HEK293 (cell line): ENCODE results near the gene FBXO34.

ENCODE experiments used
- CTCF ChIA-PET: fragments of 350-600 bp; formaldehyde crosslinking; extraction: SDS; loops from one replicate; lab custom pipeline; 2021; ENCODE audit warnings: antibody characterized with exemption; lab: Yijun Ruan, JAX
- POLR2A ChIA-PET: fragments of 300-600 bp; formaldehyde crosslinking; extraction: SDS; loops from one replicate; lab custom pipeline; 2020; ENCODE audit warnings: antibody characterized with exemption, inconsistent platforms; lab: Yijun Ruan, JAX
- H3K27ac ChIP-seq: fragments of 200-500 bp; sonication (Bioruptor generic); 2 replicates; pipeline ENCODE4 v1.5.1; 2014; ENCODE audit warnings: low read depth, low read length, control low read depth, inconsistent platforms; ENCODE audit errors: extremely low read depth
- H3K36me3 ChIP-seq, 2 experiments: fragments of 200-500 bp in 1 of 2; sonication (Bioruptor generic) in 1 of 2; 1 replicate in 1 of 2; 2 replicates in 1 of 2; pipeline ENCODE4 v1.5.1; 2014 to 2017; ENCODE audit warnings: inconsistent platforms in 2 of 2, low read length in 2 of 2; ENCODE audit not compliant: control insufficient read depth in 2 of 2, insufficient read depth in 1 of 2
- H3K4me1 ChIP-seq: fragments of 200-500 bp; sonication (Bioruptor generic); 2 replicates; pipeline ENCODE4 v1.5.1; 2014; ENCODE audit warnings: mild to moderate bottlenecking, low read length, inconsistent platforms; ENCODE audit not compliant: control insufficient read depth, insufficient read depth
- H3K4me3 ChIP-seq: 2 replicates; pipeline ENCODE4 v1.5.1; 2011; ENCODE audit warnings: low read depth, mild to moderate bottlenecking, control low read depth, low read length, moderate library complexity
- H3K9me3 ChIP-seq: fragments of 200-500 bp; sonication (Bioruptor generic); 2 replicates; pipeline ENCODE4 v1.5.1; 2014; ENCODE audit warnings: low read depth, low read length, inconsistent platforms; ENCODE audit not compliant: control insufficient read depth, insufficient read depth
- KLF9 ChIP-seq: fragments of 450-650 bp; formaldehyde crosslinking; IDR thresholded peaks from 2 replicates; pipeline ENCODE4 v1.5.1; 2016; ENCODE audit warnings: missing biosample characterization, missing genetic modification characterization, low read depth
- MEIS1 ChIP-seq: sonication (generic); formaldehyde crosslinking; IDR thresholded peaks from 2 replicates; pipeline ENCODE4 v1.8.1; 2022; ENCODE audit warnings: missing genetic modification reagents, mild to moderate bottlenecking, borderline replicate concordance
- PRDM1 ChIP-seq: fragments of 450-650 bp; formaldehyde crosslinking; IDR thresholded peaks from 2 replicates; pipeline ENCODE4; 2016; ENCODE audit warnings: missing biosample characterization, missing genetic modification characterization
- SCRT1 ChIP-seq: fragments of 450-650 bp; formaldehyde crosslinking; IDR thresholded peaks from 2 replicates; pipeline ENCODE4 v1.5.1; 2016; ENCODE audit warnings: missing biosample characterization, missing genetic modification characterization, borderline replicate concordance
- SCRT2 ChIP-seq: fragments of 450-650 bp; formaldehyde crosslinking; IDR thresholded peaks from 2 replicates; pipeline ENCODE4 v1.5.1; 2016; ENCODE audit warnings: missing biosample characterization, missing genetic modification characterization
- ZBTB1 ChIP-seq: fragments of 450-650 bp; formaldehyde crosslinking; IDR thresholded peaks from 2 replicates; pipeline ENCODE4 v1.5.1; 2016; ENCODE audit warnings: missing biosample characterization, missing genetic modification characterization
- ZFHX2 ChIP-seq: fragments of 450-650 bp; formaldehyde crosslinking; conservative IDR thresholded peaks from 2 replicates; pipeline ENCODE4 v1.5.1; 2016; ENCODE audit warnings: missing biosample characterization, missing genetic modification characterization
- ZNF155 ChIP-seq: fragments of 450-650 bp; formaldehyde crosslinking; IDR thresholded peaks from 2 replicates; pipeline ENCODE4 v1.5.1; 2016; ENCODE audit warnings: missing biosample characterization, missing genetic modification characterization
- ZNF239 ChIP-seq: fragments of 450-650 bp; formaldehyde crosslinking; IDR thresholded peaks from 2 replicates; pipeline ENCODE4 v1.5.1; 2016; ENCODE audit warnings: missing biosample characterization, missing genetic modification characterization
- ZNF248 ChIP-seq: fragments of 450-650 bp; formaldehyde crosslinking; IDR thresholded peaks from 2 replicates; pipeline ENCODE4 v1.5.1; 2017; ENCODE audit warnings: missing biosample characterization, missing genetic modification characterization
- ZNF292 ChIP-seq: fragments of 450-650 bp; formaldehyde crosslinking; IDR thresholded peaks from 2 replicates; pipeline ENCODE4 v1.5.1; 2016; ENCODE audit warnings: low read depth, missing biosample characterization, missing genetic modification characterization, borderline replicate concordance
- ZNF324 ChIP-seq: fragments of 450-650 bp; formaldehyde crosslinking; IDR thresholded peaks from 2 replicates; pipeline ENCODE4 v1.5.1; 2016; ENCODE audit warnings: missing biosample characterization, missing genetic modification characterization
- ZNF335 ChIP-seq: fragments of 450-650 bp; formaldehyde crosslinking; conservative IDR thresholded peaks from 2 replicates; pipeline ENCODE4 v1.5.1; 2016; ENCODE audit warnings: missing biosample characterization, missing genetic modification characterization
- ZNF341 ChIP-seq: fragments of 450-650 bp; formaldehyde crosslinking; IDR thresholded peaks from 2 replicates; pipeline ENCODE4; 2016; ENCODE audit warnings: low read depth, missing biosample characterization, missing genetic modification characterization
- ZNF544 ChIP-seq: fragments of 450-650 bp; formaldehyde crosslinking; IDR thresholded peaks from 2 replicates; pipeline ENCODE4 v1.5.0; 2017; ENCODE audit warnings: missing biosample characterization, missing genetic modification characterization
- ZNF596 ChIP-seq: fragments of 450-650 bp; IDR thresholded peaks from 2 replicates; pipeline ENCODE4 v1.5.0; 2018; ENCODE audit warnings: missing biosample characterization, mild to moderate bottlenecking, missing genetic modification characterization, moderate library complexity
- ZNF658 ChIP-seq: fragments of 450-650 bp; formaldehyde crosslinking; IDR thresholded peaks from 2 replicates; pipeline ENCODE4; 2016; ENCODE audit warnings: missing biosample characterization, missing genetic modification characterization
- ZNF76 ChIP-seq: fragments of 450-650 bp; formaldehyde crosslinking; IDR thresholded peaks from 2 replicates; pipeline ENCODE4; 2016; ENCODE audit warnings: low read depth, missing biosample characterization, missing genetic modification characterization, borderline replicate concordance
- TF ChIP-seq, protein P1 (sequence below): fragments of 450-650 bp; formaldehyde crosslinking; IDR thresholded peaks from 2 replicates; pipeline ENCODE4 v1.5.1; 2016; ENCODE audit warnings: missing biosample characterization, missing genetic modification characterization

The FBXO34 gene

DNA sequence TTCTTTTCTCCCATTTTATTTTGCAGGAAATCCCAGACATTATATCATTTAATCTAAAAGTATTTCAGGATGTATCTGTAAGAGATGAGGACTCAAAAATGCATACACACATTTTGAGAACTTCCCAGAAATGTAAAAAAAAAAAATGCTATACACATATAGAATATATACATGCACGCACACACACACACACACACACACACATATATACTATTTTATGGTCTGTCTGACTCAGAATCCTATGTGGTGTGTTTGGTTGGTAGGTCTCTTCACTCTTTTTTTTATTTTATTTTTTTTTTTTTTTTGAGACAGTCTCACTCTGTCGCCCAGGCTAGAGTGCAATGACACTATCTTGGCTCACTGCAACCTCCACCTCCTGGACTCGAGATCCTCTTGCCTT is 65.5 kb downstream of the FBXO34 start (continued):
- no peak for TF ChIP-seq ZNF596 (tag by site-specific recombination)
- TF ChIP-seq ZNF76 (tag by site-specific recombination) = no peak
- no peak for TF ChIP-seq ZNF239 (tag by site-specific recombination)

DNA sequence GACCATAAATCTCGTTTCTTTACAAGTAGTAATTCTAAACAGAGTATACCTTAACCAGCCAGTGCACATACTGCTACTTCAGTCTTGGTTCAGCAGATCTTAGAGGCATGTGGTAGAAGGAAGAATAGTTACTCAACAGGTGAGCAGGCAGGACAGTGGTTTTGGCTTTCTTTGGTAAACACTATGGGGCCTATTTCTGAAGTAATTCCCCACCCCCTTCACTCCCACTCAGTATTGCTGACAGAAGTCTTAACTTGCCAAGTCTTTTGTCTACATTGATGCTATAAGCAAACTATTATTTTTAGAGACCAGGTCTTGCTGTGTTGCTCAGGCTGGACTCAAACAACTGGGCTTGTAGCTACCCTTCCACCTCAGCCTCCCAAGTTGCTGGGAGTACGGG is 68.5 kb downstream of the FBXO34 start:
- Histone ChIP-seq H3K27ac (no peak overlapping the region), H3K4me1 (peaks cover 20% of the 10 kb centered on the region), H3K9me3 (no peaks in the 10 kb centered on the region), H3K36me3 (peaks cover 0 to 4% of the 10 kb centered on the region in 2 experiments; a peak in 1 of 3 replicates), H3K4me3 (no peak overlapping the region)
- POLR2A ChIA-PET = no interaction called here
- CTCF ChIA-PET = no interaction called here
- TF ChIP-seq SCRT1 (tag by site-specific recombination) (0 out of 2 replicates have a peak, but pooled peaks have one; percentile 60), ZFHX2 (peak; percentile 29; the same call in 1 of the 2 replicates), ZNF248 (tag by site-specific recombination) (no peak), KLF9 (tag by site-specific recombination) (no peak), SCRT2 (tag by site-specific recombination) (peak; percentile 87)
- TF ChIP-seq, all 188 proteins: peak for 3

DNA sequence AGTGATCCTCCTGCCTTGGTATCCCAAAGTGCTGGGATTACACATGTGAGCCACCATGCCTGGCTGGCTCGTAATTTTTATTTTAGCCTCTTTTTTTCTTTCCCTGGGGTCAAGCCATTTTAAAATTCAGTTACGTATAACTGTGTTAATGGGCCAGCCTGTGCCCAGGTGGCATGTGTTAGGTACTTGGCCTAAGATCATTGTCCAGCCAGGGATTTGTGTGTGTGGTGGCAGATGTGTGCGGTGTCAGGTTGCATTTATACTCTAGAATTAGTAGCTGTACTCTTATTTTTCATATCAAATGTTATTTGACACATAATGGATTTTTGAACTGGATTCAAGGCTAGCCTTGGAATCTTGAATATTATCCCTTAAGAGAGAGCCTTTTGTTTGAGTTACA is 69.3 kb downstream of the FBXO34 start:
- Histone ChIP-seq H3K4me3 (no peak overlapping the region), H3K4me1 (peaks cover 15% of the 10 kb centered on the region), H3K36me3 (peaks cover 0 to 4% of the 10 kb centered on the region in 2 experiments; a peak in 1 of 3 replicates), H3K27ac (no peak overlapping the region), H3K9me3 (no peaks in the 10 kb centered on the region)
- POLR2A ChIA-PET = no interaction called here
- no peak for TF ChIP-seq ZNF324 (tag by site-specific recombination)
- TF ChIP-seq, protein P1, sequence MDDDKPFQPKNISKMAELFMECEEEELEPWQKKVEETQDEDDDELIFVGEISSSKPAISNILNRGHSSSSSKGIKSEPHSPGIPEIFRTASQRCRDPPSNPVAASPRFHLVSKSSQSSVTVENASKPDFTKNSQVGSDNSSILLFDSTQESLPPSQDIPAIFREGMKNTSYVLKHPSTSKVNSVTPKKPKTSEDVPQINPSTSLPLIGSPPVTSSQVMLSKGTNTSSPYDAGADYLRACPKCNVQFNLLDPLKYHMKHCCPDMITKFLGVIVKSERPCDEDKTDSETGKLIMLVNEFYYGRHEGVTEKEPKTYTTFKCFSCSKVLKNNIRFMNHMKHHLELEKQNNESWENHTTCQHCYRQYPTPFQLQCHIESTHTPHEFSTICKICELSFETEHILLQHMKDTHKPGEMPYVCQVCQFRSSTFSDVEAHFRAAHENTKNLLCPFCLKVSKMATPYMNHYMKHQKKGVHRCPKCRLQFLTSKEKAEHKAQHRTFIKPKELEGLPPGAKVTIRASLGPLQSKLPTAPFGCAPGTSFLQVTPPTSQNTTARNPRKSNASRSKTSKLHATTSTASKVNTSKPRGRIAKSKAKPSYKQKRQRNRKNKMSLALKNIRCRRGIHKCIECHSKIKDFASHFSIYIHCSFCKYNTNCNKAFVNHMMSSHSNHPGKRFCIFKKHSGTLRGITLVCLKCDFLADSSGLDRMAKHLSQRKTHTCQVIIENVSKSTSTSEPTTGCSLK = no peak
- no peak for TF ChIP-seq ZNF544 (tag by site-specific recombination)
- TF ChIP-seq PRDM1 (tag by site-specific recombination) = no peak
- TF ChIP-seq ZNF292 (tag by site-specific recombination) = no peak
- TF ChIP-seq ZNF658 (tag by site-specific recombination) = no peak
- no peak for TF ChIP-seq MEIS1 (CRISPR knock-in tag)
- TF ChIP-seq ZNF155 (tag by site-specific recombination) = no peak
- TF ChIP-seq ZBTB1 = no peak
- CTCF ChIA-PET = interaction anchor here (0.6 kb wide), 1 partner anchor 113 kb away, joined by 5 read pairs; no protein-coding TSS in a partner anchor

DNA sequence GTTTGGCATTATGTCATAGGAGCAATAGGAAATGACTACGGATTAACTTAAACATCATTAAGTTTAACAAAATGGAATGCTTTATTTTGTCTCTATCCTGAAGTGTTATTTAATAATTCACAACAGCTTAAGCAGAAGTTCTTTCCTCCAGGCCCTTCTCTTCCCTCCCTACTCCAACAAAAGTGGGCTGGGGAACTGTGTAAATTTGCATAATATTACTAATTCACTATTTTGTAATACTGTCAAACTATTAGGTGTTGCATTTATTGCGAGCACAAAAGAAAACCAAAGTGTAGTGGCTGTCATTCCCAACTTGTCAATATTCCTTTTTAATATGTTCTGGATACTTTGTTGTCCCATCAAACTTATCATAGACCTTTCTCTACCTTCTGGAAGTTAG is 70.6 kb downstream of the FBXO34 start:
- Histone ChIP-seq H3K36me3 (peaks cover 0 to 4% of the 10 kb centered on the region in 2 experiments; a peak in 1 of 3 replicates), H3K27ac (no peak overlapping the region), H3K9me3 (no peaks in the 10 kb centered on the region)
- TF ChIP-seq ZNF335 (tag by site-specific recombination) = 0 out of 2 replicates have a peak, but pooled peaks have one; percentile 24
- no peak for TF ChIP-seq ZNF341 (tag by site-specific recombination)
- TF ChIP-seq, all 188 proteins: peak for 1
- ChIA-PET POLR2A (no interaction called here), CTCF (no interaction called here)
- peaks cover 11% of the 10 kb centered on the region for H3K4me1 ChIP-seq
- H3K4me3 ChIP-seq = no peak overlapping the region
